GOT3 (cell line): ENCODE measurements around the gene FGF9.

Experiments
- DNase-seq: peaks from one replicate; lab custom pipeline; 2025; ENCODE audit warnings: mixed read lengths; lab: John Stamatoyannopoulos, UW

Gene FGF9

DNA sequence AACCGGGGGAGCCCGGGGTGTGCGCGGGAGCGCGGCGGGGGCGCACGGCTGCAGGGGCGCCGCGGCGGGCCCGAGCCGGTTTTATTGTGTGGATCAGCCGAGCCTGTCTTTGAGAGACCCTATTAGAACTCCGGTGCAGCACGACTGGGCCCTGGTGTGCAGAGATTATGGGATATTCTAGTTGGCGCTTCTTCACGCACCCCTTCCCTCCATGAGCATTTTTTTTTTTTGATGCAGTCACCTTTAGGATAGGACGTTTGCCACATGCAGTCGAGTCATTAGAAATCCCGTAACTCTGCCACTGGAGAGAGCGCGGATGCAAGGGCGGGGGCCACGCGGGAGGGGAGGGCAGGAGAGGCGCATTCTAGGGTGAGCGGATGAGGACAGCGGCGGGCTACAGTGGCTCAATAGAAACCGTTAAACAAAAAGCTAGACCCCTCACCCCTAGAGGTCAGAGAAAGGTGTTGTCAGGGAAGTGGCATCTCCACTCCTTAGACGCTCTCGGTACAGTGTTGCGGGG lies 3.7 kb downstream of the FGF9 start:
- DNase-seq, result no peak

DNA sequence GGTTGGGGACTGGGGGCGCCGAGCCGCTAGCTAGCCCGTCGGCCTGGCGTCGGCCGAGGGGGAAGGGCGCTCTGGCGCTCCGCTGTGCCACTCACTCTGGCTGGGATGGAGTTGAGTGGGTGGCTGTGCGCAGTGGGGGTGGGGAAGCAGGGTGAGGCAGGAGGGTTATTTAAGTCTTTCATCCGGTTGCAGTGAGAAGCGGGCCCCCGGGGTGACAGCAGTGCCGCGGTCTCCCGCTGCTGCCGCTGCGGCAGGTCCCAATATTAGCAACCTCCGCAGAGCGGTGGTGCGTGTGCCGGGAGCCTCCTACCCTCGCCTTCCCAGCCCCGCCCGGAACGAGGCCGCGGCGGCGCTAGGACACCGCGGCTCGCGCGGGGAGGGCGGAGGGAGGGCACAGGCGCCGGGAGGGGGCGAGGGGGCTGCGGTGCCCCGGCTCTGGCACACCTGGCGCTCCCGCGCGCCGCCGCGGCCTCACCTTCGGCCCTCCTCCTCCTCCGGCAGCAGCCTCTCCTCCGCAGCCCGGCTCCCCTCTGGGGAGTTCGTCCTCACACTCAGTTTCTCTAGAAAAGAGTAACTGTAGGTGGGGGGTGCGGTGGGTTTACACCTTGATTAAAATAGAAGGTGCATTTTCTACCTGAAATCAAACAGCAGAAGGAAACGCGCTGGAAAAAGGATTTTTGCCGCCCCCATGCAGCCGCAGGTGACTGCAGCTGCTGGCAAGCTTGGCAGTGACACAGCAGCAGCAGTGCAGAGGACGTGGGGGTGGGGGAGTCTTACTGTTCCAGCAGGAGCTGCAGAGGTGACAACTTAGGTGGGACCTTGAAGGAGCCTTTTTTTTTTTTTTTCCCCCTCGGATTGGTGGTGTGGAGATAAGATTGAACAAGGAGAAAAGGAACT lies 4.5 kb downstream of the FGF9 start:
- no peak for DNase-seq

DNA sequence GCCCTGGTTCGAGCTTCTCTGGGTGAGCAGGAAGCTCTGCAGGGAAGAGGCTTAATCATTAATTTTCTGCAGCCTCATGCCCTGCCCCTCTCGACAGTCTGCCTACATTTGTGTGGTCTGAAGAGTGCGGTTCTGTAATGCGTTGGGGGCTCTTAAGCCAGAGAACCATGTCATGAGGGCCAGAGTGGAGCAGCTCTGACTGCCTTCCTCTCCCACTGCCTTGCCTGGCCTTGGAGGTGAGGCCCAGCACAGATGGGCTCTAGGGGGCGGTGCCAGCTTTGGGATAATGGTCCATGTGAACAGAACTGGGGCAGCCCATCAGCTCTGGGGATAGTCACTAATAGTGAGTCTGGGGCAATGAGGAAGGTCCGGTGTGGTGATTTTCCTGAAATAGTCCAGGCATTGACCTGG lies 5.7 kb downstream of the FGF9 start:
- no peak for DNase-seq

DNA sequence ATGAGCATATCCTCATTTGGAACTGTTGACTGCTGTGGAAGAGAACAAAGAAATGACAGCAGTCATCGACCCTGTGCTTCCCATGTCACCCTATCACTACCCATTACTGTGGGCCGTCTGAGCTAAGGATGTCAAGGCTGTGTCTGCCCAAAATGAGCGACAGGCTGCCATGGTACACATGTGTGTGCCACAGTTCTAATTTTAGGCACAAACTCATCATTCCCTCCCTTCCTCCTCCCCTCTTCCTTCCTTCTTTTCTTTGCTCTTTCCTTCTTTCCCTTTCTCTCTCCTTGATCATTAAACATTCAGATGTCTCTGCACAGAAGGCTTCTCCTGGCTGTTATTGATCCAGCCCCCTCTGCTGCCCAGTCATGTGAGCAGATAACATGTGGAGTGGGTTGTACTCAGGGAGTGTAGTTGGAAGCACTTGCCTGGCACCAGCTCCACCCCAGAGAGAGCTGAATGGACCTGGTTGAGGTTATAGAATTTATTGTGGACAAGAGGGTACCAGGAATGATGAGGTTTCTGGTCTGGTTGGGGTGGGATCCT lies 6.3 kb downstream of the FGF9 start:
- no peak for DNase-seq

DNA sequence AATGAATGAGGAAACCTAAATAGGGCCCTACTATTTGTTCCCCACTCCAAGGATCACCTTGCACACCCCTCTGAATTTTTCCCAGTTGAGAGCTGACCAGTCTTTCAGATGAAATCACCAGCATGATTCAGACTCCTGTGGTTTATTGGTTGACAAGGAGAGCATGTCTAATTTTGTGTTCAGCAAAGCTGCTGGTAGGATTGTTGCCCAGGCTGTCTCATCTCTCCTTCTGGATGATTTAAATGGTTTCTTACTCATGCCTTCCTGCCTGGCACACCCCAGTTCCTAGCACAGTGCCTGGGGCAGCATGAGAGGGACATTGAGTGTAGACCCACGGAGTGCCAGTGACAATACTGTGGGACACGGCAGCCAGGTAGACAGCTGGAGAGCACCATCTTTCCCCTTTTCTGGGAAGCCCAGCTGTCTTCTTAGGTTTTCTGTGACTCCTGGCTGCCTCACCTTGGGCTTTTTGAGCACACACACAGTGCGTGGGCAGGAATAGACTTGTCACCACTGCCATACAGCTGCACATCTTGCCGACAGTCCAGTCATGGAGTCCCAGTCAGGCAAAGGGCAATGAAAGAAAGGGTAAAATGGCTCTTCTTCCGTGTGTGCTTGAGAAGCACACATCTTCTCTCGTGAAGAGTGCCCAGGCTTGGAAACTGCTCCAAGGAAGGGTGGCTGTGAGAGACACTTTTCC lies 12.3 kb downstream of the FGF9 start:
- no peak for DNase-seq

DNA sequence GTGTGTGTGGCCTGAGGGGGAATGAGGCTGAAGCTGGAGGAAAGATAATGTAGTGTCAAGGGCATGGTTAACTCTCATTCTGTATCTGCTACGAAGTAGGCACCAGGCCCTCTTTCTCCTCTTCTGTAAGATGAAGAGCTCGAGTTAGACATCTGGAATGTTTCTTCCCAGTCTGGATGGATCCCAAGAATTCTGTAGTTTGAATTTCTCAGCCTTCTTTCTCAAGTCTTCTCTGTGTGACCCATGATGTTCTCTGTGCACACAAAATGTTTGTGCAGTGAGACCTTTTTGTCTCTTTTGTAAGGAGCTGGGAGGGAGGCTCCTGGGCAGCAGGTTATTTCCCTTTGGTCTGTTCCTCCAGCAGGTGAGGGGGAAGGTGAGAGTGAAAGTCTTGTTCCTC lies 13.7 kb downstream of the FGF9 start:
- DNase-seq, result no peak

DNA sequence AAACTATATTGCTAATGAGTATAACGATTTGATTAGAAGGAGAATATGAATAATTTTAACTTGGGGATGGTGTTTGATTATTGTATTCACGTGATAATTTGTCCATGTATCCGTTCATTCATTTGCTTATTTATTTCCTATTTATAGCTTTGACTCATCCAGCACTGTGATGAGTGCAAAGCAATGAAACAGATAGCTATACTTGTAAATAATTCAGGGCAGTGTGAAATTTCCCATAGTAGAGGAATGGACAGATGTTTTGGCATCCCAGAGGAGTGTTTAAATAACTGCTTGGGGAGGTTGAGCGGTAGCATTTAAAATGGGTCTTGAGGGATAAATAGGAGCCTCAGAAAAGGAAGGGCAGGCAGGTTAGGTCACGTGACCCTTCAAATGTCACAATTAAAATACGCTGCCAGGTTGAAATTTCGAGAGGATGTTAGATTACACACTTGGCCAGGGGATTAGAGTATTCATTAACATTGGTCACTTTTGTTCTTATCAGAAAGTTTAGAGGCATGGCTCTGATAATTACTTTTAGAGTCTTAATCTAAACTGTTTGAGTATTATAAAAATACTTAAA lies 14.7 kb downstream of the FGF9 start:
- no peak for DNase-seq

DNA sequence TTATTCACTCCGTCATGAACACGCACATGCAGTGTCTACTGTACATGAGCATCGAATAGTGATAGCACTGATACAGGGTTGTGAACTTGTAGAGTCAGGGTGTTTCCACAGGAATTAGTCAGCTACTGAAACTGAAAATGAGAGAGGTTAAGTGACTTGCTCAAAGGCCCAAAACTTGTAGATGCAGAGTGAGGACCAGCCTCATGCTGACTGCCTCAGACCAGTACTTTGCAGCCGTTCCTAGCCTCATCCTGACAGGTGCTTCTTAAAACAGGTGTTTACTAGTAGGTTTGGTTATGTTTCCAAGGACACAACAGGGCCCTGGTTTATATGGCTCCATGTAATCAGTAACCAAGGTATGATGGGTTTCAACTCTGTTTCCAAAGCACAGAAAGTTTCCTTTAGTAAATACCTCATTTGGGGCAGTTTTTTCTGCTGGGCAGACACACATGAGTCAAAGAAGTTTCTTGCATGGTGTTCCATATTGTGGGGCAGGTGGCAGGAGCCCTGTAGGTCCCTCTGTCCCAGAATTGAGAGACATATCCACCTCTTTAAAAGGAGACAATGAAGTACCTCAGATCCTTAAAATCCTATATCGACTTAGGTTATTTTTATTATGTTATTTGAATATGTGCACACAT lies 16.0 kb downstream of the FGF9 start:
- no peak for DNase-seq

DNA sequence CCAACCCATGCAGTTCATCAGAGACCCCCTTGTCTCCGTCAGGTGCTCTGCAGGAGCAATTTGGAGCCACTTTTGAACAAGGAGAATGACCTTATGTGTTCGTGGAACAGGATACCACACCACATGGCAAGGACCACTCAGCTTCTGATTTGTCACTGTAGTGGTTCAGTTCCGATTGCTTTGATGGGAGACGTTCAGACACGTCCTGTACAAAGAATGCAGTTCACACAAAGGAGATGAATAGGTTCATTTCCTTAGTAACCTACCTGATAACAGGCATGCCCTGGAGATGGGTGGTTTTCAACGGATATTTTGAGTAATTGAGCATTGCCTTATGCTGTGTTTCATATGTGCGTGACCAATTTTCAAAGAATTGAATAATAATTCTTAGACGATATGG lies 17.2 kb downstream of the FGF9 start:
- no peak for DNase-seq

DNA sequence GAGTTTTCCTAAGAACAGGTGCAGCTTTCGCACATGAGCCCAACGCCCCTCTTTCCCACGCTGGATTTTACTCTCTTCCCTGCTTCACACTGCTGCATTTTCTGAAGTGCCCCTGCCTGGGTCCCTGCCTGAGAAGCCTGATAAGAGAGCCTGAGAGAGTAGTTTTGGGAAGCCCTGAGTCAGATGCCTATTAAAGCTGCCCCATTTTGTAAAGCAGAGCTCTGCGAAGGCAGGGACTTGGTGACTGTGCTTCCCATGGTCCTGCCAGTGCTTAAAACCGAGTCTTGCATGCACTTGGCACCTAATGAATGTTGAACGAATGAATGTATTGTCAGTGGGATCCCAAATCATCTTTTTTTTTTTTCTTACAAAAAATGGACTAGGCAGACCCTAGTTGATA lies 18.2 kb downstream of the FGF9 start:
- no peak for DNase-seq

DNA sequence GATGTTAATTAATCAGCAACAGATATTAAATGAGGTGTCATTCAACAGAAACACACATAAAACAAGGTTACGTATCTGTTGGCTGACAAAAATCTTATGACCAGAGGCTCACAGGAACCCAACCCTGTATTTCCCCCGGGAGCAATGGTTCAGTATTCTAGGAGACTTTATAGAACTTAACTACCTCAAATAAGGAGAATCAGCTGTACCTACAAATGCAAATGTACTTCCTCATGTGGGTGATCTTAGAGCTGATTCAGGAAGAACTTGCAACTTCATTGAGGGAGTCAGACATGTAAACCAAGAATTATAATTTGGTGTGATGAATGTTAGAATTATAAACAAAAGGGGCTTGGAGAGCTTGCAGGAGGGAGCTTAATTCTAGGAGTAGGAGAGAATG lies 20.1 kb downstream of the FGF9 start:
- DNase-seq, result no peak

DNA sequence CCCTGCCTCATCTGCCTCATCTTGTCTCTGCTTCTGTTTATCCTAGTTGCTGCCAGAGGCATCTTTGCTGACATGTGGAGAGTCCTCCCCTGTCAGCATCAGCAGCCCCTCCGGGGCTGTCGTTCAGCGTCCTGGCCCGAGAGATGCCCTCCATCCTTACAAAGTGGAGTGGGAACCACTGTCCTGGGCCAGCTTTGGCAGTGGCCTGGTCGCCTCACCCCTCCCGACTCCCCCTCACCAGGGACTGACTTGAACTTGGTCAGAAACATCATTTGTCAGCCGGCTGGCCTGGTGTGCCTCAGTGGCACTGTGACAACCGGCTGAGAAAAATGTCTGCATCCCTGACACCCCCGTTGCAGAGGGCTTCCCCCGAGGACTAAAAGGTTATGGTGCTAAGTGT lies 20.6 kb downstream of the FGF9 start:
- DNase-seq, result no peak

DNA sequence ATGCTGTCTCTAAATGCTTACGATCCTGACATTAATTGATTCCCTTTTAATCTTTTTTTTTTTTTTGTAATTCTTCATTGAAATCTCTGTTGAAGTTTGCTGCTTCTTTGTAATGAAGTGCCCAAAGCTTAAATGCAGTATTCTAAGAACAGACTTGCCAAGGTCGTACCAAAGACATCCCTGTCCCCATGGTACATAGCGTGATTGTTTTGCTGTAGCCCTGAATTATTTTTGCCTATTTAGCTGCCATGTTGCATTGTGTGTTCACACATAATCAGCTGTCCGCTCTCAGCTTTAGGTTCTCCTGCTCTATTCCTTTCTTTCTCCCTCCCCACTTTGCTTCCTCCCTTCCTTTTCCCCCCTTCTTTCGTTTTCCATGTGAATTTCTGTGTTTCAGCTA lies 21.1 kb downstream of the FGF9 start:
- DNase-seq, result no peak

DNA sequence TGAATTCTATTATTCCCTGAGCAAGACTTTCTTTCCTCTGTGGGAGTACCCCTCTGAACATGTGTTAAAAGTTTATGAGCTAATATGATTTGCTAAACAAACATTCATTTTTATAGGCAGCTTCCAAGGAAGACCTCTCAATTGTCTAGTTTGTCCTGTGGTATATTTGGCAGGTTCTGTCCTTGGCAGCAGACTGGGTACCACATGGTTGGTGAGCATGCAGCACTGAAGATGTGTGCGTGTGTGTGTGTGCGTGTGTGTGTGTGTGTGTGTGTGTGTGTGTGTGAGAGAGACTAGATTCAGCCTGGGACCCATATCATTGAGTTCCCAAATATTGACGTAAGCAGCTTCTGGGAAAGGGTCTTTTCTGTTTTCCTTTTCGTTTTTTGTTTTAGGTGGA lies 24.0 kb downstream of the FGF9 start:
- DNase-seq, result no peak

DNA sequence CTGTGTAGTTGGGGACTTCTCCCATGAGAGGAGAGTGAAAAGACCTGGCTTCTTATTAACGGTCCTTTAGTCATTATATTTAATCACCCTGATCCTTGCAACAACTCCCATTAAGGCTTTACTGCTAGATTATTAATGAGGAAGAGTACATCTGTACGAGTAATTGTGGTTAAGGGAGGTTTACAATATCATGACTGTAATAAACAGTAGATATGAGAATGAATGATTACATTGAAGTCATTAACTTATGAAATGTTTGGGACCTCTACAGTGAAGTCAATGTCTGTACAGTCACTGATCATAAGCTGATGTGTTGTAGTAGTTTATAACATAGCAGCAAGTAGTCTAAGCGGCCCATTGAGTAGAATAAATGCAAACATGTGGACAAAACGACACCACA lies 24.7 kb downstream of the FGF9 start:
- no peak for DNase-seq

DNA sequence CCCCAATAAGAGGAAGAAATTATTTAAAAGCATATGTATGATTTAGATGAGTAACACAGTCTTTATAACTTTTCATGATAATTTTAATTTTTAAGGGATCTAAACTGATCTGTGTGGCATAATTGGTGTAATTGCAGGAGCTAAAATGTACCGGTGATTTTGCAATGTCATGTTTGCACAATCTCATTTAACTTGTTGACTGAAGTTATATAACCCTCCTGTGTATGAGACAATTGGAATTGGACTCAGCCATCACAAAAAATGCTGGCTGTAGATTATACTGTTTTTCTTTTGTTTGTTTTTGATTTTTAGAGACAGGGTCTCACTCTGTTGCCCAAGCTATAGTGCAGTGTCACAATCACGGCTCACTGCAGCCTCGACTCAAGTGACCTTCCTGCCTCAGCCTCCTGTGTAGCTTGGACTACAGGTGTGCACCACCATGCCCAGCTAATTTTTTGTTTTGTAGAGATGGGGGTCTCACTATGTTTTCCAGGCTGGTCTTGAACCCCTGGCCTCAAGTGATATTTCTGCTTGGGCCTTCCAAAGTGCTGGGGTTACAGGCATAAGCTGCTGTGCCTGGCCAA lies 26.1 kb downstream of the FGF9 start:
- no peak for DNase-seq

DNA sequence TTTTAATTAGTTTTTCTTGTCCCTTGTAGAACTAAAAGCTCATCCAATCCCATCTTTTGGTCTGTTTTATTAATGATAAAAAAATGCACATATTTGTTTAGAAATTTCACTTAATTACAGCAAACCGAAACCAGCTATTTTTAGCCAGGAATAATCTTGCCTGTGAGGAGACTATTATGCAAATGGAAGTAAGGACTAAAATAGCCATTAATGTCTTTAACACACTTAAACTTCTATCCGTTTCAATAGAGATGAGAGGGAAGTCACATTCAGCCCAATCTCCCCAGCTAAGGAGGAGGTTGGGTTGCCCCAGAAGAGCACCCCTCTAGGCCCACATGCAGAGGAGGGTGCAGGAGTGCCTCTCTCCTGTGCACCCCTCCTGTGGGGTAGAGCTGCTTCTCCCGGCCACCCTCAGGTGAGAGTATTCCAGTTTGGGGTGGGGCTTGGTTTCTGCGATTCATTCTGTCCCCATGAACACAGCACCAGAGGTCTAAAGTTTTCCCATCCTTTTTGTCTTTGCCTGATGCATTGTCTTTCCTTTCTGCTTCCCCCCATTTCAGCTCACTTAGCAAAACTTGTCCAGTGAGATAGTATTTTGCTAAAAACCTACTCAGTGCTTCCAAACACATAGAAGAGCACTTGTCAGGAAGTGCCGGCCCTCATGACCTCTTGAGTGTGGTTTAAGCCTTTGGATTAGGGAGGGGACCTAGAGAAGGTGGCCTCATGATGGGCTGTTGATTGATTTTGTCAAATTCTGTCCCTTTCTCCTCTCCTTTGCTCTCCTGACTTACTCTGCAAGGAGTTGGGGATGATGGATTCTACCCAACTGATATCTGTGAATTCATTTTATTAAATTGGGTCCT lies 28.2 kb downstream of the FGF9 start:
- DNase-seq, result no peak

DNA sequence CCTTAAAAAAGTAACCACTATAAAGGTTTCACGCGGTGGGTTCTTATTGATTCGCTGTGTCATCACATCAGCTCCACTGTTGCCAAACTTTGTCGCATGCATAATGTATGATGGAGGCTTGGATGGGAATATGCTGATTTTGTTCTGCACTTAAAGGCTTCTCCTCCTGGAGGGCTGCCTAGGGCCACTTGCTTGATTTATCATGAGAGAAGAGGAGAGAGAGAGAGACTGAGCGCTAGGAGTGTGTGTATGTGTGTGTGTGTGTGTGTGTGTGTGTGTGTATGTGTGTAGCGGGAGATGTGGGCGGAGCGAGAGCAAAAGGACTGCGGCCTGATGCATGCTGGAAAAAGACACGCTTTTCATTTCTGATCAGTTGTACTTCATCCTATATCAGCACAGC lies 30.6 kb downstream of the FGF9 start:
- no peak for DNase-seq

DNA sequence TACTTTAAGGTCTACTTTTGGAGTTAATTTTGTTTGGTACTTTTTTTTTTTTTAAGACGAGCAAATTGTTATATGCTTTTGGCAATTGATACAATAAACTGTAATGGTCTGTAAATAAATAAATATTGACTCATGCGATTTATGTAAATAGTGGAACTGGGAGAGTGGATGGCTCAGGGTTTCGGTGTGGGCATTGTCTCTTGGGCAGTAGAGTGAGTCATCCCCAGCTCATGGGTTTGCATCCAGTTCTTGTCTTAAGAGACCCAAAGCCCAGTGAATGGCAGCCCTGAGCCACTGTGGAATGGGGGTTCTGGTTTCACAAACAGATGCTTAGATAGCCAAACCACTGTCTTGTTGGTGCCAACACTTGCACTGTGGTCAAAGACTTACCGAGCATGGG lies 33.0 kb downstream of the FGF9 start:
- no peak for DNase-seq

DNA sequence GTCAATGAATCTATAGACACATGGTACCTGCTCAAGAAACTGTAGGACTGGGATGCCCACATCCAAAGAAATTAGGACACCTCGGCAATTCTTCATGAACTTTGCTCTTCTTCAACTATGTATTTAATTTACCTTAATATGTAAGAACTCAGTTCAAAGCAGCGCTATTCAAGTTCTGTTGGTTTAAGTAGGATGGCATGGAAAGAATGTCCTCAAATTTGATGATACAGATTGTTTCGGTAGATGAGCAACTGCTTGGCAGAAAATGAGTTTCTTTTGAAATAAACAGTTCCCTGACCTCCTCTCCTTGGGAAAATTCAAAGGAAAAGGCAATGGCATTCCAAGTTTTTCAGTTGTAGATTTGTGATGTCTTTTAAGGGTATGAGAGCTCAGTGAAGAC lies 36.7 kb downstream of the FGF9 start:
- DNase-seq, result no peak

DNA sequence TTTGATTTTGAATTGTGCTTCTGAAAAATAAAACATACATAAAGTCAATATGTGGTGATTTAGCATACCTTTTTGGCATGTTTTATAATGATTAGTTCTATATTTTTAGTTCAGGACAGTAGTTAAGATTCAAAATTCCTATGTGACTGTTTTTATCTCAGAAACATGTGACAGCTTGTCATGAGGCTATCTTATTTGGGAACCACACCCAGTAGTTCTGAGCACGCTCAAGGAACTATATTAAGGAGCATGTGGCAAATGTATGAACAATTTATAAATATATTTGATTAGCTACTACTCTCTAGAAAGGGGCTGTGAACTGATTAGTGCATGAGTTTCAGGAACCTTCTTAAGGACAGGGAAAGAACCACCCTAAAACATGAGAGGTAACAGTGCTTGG lies 38.8 kb downstream of the FGF9 start:
- no peak for DNase-seq
